GM12873 (cell line): Measurements from ENCODE around the gene CPNE8.

ENCODE experiments used
- CTCF ChIP-seq: IDR thresholded peaks from 2 replicates; pipeline ENCODE4 v1.5.1; 2012; ENCODE audit warnings: low read depth, mild to moderate bottlenecking, moderate library complexity, low read length, control low read depth; ENCODE audit not compliant: insufficient read depth; ENCODE audit errors: missing control alignments

CPNE8 gene

GRCh38 chr12:38892976-38893375 lies 12.4 kb downstream of the CPNE8 start:
- no peak for TF ChIP-seq CTCF

- TF ChIP-seq CTCF: no peak
Observed at GRCh38 chr12:38892087-38892786, 13.2 kb downstream of the CPNE8 start.

GRCh38 chr12:38890102-38890855 lies 15.1 kb downstream of the CPNE8 start:
- TF ChIP-seq CTCF: no peak

- TF ChIP-seq CTCF: no peak
Observed at GRCh38 chr12:38889297-38889815, 16.0 kb downstream of the CPNE8 start.

GRCh38 chr12:38887770-38888169 lies 17.6 kb downstream of the CPNE8 start:
- no peak for TF ChIP-seq CTCF

- no peak for TF ChIP-seq CTCF
Observed at GRCh38 chr12:38886931-38887330, 18.5 kb downstream of the CPNE8 start.

GRCh38 chr12:38886064-38886463 lies 19.3 kb downstream of the CPNE8 start:
- no peak for TF ChIP-seq CTCF
